GM21619 (cell line): ENCODE results near the gene CNTNAP2.
"Not testable (repeated sequence)": the region's sequence is repeated elsewhere in the genome, so short reads cannot be mapped to it uniquely, and the experiment has no call there.

Source experiments
- ATAC-seq: cut with Tn5 transposase; IDR thresholded peaks from one replicate; pipeline ENCODE4 v1.9.1; 2021; ENCODE audit not compliant: unreplicated experiment

CNTNAP2 gene

DNA sequence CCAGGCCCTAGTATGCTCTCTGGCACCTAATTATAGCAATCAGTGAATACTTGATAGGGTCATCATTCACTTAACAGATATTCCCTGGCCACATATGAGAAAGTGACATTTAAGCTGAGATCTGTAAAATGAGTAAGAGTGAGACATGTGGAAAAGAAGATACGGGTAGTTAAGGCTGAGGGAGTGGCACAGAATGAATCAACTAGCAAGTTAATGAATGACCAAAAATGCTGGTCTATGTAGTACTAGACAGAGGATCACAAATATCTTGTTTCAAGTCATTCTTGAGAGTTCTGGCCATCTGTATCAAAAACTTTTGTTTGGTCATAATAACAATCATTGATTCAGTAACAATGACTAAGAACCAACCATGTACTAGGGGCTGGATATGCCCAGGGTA lies 954.9 kb downstream of the CNTNAP2 start:
- ATAC-seq = no peak

- no peak for ATAC-seq
These were observed 961.7 kb downstream of the CNTNAP2 start for GRCh38 chr7:147078312-147078711.

DNA sequence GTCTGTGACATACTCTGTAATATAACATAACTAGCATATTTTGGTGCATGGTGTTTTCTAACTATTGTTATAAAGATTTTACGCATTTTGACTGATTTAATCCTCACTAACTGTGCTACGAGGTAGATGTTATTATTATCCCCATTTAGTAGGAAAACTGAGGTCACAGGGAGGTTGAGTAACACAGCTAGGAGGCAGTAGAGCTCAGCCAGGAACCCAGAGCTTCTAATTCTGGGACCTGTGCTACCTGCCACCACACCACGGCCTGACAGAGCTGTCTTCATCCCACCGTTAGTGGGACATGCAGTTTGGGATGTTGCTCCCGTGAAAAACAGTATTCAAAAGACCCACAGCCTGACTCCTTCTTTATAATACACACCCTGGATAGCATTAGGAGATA lies 962.5 kb downstream of the CNTNAP2 start:
- no peak for ATAC-seq

- ATAC-seq = no peak
These were observed 963.4 kb downstream of the CNTNAP2 start for GRCh38 chr7:147079921-147080420.

DNA sequence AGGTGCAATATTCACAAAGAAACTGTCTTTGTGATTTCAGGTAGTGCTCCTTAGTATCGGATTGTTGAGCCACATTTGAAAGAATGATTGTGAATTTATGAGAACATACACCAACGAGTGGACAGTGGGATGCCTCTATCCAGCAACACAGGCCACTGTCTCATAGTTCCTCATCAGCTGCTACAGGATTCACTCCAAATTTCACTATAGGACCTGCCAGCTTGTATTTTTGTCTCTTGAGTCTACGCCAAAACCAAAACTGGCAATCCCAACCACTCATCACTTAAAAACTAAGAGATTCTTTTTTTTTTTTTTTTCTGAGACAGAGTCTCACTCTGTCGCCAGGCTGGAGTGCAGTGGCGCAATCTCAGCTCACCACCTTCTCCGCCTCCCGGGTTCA lies 964.5 kb downstream of the CNTNAP2 start:
- no peak for ATAC-seq

- ATAC-seq = no peak
These were observed 972.5 kb downstream of the CNTNAP2 start for GRCh38 chr7:147089051-147089461.

DNA sequence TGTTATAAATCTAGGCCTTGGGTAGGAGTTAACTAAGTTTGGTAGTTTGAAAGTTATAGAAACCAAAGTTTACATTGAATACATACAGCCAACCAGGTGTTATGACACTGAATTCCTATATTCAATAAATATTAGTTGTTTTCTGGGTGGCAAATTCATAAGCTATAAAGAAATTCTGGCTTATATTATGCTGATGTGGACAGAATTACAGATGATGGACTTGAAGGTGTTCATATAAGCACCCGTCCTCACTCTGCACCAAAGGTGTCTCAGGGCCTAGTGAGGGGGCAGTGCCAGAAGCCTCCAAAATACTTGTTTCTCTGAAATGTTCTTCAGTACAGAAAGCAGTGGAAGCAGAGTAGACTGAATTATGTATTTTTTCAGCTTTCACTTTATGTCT lies 973.0 kb downstream of the CNTNAP2 start:
- no peak for ATAC-seq

GRCh38 chr7:147096629-147097028 lies 980.0 kb downstream of the CNTNAP2 start:
- no peak for ATAC-seq

DNA sequence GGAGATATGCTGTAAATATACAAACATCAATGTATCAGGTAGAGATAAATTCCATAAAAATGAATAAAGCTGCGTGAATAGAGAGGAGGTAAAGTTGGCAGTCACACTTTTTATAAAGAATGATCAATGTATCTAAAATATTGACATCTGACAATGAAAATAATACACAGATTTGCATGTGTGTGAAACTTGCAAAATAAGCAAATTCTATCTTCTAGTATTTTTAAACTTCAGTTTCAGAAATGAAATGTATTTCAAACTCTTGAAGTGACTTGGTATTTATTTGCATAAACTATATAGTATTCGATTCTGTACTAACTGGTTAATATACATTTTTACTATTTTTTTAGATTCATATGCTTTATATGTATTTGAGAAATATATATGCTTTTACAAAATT lies 986.6 kb downstream of the CNTNAP2 start:
- ATAC-seq = no peak

- no peak for ATAC-seq
These were observed 990.1 kb downstream of the CNTNAP2 start for GRCh38 chr7:147106746-147107145.

- ATAC-seq = not testable (repeated sequence)
These were observed 997.9 kb downstream of the CNTNAP2 start for GRCh38 chr7:147114525-147114924.

- ATAC-seq = no peak
These were observed 1019.8 kb downstream of the CNTNAP2 start for GRCh38 chr7:147136352-147136751.

- no peak for ATAC-seq
These were observed 1028.6 kb downstream of the CNTNAP2 start for GRCh38 chr7:147145194-147145593.

DNA sequence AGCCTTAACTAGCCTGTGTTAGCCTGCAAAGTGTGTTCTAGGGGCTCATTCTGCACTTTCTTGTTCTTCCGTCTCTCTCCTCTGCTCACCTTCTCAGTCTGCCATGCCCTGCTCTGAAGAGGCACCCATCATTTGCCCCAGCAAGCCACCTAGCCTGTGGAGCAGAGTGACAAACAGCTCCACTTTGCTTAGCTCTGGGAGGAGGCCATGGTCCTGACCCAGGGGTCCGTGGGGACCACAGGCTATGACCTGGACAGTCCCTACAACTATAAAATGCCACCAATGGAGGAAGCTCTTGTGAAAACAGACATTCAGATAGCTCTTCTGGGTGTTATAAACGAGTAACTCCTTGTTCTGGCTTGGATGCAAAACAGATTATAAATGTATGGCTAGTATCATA lies 1029.6 kb downstream of the CNTNAP2 start:
- no peak for ATAC-seq

GRCh38 chr7:147151661-147152060 lies 1035.1 kb downstream of the CNTNAP2 start:
- ATAC-seq = no peak

GRCh38 chr7:147153571-147153970 lies 1037.0 kb downstream of the CNTNAP2 start:
- no peak for ATAC-seq

GRCh38 chr7:147161405-147161804 lies 1044.8 kb downstream of the CNTNAP2 start:
- no peak for ATAC-seq

GRCh38 chr7:147170341-147171012 lies 1053.9 kb downstream of the CNTNAP2 start:
- no peak for ATAC-seq

DNA sequence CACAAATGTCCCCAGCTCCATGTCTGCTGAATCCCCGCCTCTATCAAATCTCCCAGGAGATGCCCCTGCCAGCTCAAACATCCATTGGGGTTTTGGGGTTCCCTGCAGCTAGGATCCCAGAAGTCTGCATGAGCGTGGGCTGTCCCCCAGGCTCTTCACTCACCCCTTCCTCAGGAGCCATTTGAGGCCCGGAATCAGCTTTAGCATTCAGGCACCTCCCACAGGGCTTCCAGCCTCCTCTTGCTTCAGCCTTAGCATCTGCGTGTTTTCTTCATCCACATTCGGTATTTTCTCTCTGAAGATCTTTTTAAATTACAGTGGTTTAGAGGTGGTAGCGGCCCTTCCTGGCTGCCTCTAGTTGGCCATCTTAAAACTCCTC lies 1054.4 kb downstream of the CNTNAP2 start:
- no peak for ATAC-seq

DNA sequence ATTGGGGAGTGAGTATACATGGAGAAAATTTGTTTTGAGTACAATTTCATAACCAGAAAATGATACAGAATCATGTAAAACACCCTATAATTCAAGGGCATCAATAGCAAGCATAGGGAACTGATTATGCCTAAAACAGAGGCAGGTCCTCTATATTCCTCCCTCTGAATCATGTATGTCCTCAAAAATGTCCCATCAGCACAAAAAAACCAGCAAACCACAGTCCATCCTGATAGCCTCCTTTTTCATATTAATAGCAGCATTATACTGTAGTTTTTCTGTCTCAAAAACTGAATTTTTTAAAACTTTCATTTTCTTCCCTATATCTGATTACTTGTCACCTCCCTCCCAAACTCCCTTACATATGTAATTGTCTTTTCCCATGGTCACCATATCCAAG lies 1057.3 kb downstream of the CNTNAP2 start:
- ATAC-seq = no peak

DNA sequence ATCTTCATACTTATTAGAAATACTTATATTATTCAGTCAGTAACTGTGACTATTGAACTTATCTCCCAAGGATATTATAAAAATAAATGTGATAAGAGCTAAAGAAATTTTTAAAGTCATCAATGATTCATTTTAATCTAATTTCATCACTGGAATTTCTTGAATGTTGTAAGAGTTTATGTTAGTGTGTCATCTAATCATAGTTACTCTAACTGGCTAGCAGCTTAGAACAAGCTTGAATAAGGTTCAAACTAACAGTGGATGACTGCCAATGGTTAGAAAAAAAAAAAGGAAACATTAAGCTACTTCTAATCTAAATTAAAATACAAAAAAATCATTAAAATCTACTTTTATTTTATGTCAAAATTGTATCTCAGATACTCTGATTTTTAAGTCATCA lies 1066.3 kb downstream of the CNTNAP2 start:
- no peak for ATAC-seq

- no peak for ATAC-seq
These were observed 1066.7 kb downstream of the CNTNAP2 start for GRCh38 chr7:147183276-147183675.

DNA sequence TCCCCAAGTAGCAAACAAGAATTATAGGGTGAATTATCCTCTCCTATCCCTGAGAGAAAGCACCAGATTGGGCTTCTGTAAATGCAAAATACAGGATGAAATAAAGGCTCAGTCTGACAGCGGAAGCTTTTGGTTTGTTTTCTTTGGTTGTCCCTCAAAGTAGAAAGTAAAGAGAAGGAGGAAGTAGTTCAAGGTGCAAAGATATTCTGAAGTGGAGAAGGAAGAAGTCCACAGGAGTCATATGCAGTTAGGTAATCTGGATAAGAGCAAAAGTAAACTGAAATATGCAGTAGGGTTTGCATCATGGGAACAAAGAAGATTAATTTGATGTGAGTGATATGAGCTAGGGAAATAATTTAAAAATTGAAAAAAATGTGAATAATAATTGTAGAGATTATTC lies 1071.9 kb downstream of the CNTNAP2 start:
- ATAC-seq = no peak
